WTC11 (cell line): ENCODE results near the gene TINAGL1. TPM values are rescaled to one million over a fixed set of nuclear protein-coding genes. Genes with fewer than 3 reads are reported as not detected.

ENCODE experiments used
- ATAC-seq: fragments of 200-7000 bp; cut with Tn5 transposase; 2 replicates; pipeline ENCODE4 v1.10.0; 2021; ENCODE audit warnings: mild to moderate bottlenecking, moderate library complexity
- CTCF ChIA-PET: fragments of 300-600 bp; sonication (Branson Sonifier 250); formaldehyde crosslinking; loops from one replicate; lab custom pipeline; 2021; ENCODE audit warnings: antibody characterized with exemption; lab: Charles Lee
- POLR2A ChIA-PET: fragments of 350-600 bp; sonication (Branson Sonifier 250); formaldehyde crosslinking; loops from one replicate; lab custom pipeline; 2021; ENCODE audit warnings: antibody characterized with exemption; lab: Charles Lee
- DNase-seq: peaks from one replicate; pipeline ENCODE4 v3.0.0; 2021; ENCODE audit warnings: low spot score
- H3K27ac Mint-ChIP-seq: 2 replicates; pipeline ENCODE4 v1.8.0; 2021; ENCODE audit warnings: mixed read lengths
- H3K27me3 Mint-ChIP-seq: 2 replicates; pipeline ENCODE4 v1.8.0; 2021; ENCODE audit warnings: low read depth, mild to moderate bottlenecking, moderate library complexity, mixed read lengths
- H3K36me3 Mint-ChIP-seq: 2 replicates; pipeline ENCODE4 v1.8.0; 2021; ENCODE audit warnings: mixed read lengths
- H3K4me1 Mint-ChIP-seq: 2 replicates; pipeline ENCODE4 v1.8.0; 2022; ENCODE audit warnings: mixed read lengths
- H3K4me3 Mint-ChIP-seq: 2 replicates; pipeline ENCODE4 v1.8.0; 2021; ENCODE audit warnings: mild to moderate bottlenecking, moderate library complexity, mixed read lengths
- H3K9me3 Mint-ChIP-seq: 2 replicates; pipeline ENCODE4 v1.8.0; 2021; ENCODE audit warnings: mixed read lengths
- CREB1 ChIP-seq: sonication (generic); formaldehyde crosslinking; IDR thresholded peaks from 2 replicates; pipeline ENCODE4 v1.8.0; 2023; ENCODE audit warnings: mild to moderate bottlenecking, missing genetic modification reagents
- CREM ChIP-seq: sonication (generic); formaldehyde crosslinking; IDR thresholded peaks from 2 replicates; pipeline ENCODE4 v1.8.1; 2022; ENCODE audit warnings: mild to moderate bottlenecking, missing genetic modification reagents, moderate library complexity
- ETV6 ChIP-seq: sonication (generic); formaldehyde crosslinking; IDR thresholded peaks from 2 replicates; pipeline ENCODE4 v1.8.1; 2022; ENCODE audit warnings: mild to moderate bottlenecking, missing genetic modification reagents
- FOXP1 ChIP-seq: sonication (generic); formaldehyde crosslinking; IDR thresholded peaks from 2 replicates; pipeline ENCODE4 v1.8.0; 2022; ENCODE audit warnings: missing genetic modification reagents, mild to moderate bottlenecking, moderate library complexity, borderline replicate concordance
- NR1H2 ChIP-seq: sonication (generic); formaldehyde crosslinking; IDR thresholded peaks from 2 replicates; pipeline ENCODE4 v1.9.0; 2021; ENCODE audit warnings: mild to moderate bottlenecking, moderate library complexity, missing genetic modification reagents
- PRRX2 ChIP-seq: fragments of 250-450 bp; sonication (Bioruptor Pico); IDR thresholded peaks from 2 replicates; pipeline ENCODE4 v1.8.0; 2021; ENCODE audit warnings: mild to moderate bottlenecking
- RELA ChIP-seq: sonication (generic); formaldehyde crosslinking; IDR thresholded peaks from 2 replicates; pipeline ENCODE4 v1.8.1; 2022; ENCODE audit warnings: missing genetic modification reagents, mild to moderate bottlenecking, borderline replicate concordance
- SP1 ChIP-seq: sonication (generic); formaldehyde crosslinking; conservative IDR thresholded peaks from 2 replicates; pipeline ENCODE4 v1.8.1; 2022; ENCODE audit warnings: missing genetic modification reagents
- TCF7 ChIP-seq: sonication (generic); formaldehyde crosslinking; IDR thresholded peaks from 2 replicates; pipeline ENCODE4 v1.8.0; 2022; ENCODE audit warnings: mild to moderate bottlenecking, low read depth, missing genetic modification reagents, moderate library complexity
- total RNA-seq: library from RNA; stranded (reverse); gene quantifications from 3 replicates; pipeline ENCODE4 v1.2.3, GENCODE V29; 2021
- TF ChIP-seq, protein P1 (sequence below): fragments of 250-450 bp; sonication (Bioruptor Pico); IDR thresholded peaks from 2 replicates; pipeline ENCODE4 v1.8.0; 2021; ENCODE audit warnings: mild to moderate bottlenecking
- TF ChIP-seq, protein P2 (sequence below): sonication (generic); formaldehyde crosslinking; conservative IDR thresholded peaks from 2 replicates; pipeline ENCODE4 v1.8.1; 2023; ENCODE audit warnings: mild to moderate bottlenecking, low read depth, missing genetic modification reagents, moderate library complexity
- TF ChIP-seq, protein P3 (sequence below): fragments of 250-450 bp; sonication (Bioruptor Pico); IDR thresholded peaks from 2 replicates; pipeline ENCODE4 v1.9.0; 2021; ENCODE audit warnings: mild to moderate bottlenecking
- TF ChIP-seq, protein P4 (sequence below): sonication (generic); formaldehyde crosslinking; IDR thresholded peaks from 2 replicates; pipeline ENCODE4 v1.8.1; 2023; ENCODE audit warnings: mild to moderate bottlenecking, missing genetic modification reagents, moderate library complexity
- TF ChIP-seq, protein P5 (sequence below): sonication (generic); formaldehyde crosslinking; IDR thresholded peaks from 2 replicates; pipeline ENCODE4 v1.8.1; 2023; ENCODE audit warnings: mild to moderate bottlenecking, moderate library complexity, missing genetic modification reagents
- TF ChIP-seq, protein P6 (sequence below): sonication (generic); formaldehyde crosslinking; IDR thresholded peaks from 2 replicates; pipeline ENCODE4 v1.8.1; 2023; ENCODE audit warnings: mild to moderate bottlenecking, missing genetic modification reagents
- TF ChIP-seq, protein P7 (sequence below): sonication (generic); formaldehyde crosslinking; IDR thresholded peaks from 2 replicates; pipeline ENCODE4 v1.8.1; 2022; ENCODE audit warnings: low read depth, mild to moderate bottlenecking, moderate library complexity, missing genetic modification reagents, borderline replicate concordance
- TF ChIP-seq, protein P8 (sequence below): sonication (generic); formaldehyde crosslinking; IDR thresholded peaks from 2 replicates; pipeline ENCODE4 v1.8.0; 2023; ENCODE audit warnings: missing genetic modification reagents

The TINAGL1 gene
- total RNA-seq, 1 experiment from 2014 or later = 7.2 TPM

DNA sequence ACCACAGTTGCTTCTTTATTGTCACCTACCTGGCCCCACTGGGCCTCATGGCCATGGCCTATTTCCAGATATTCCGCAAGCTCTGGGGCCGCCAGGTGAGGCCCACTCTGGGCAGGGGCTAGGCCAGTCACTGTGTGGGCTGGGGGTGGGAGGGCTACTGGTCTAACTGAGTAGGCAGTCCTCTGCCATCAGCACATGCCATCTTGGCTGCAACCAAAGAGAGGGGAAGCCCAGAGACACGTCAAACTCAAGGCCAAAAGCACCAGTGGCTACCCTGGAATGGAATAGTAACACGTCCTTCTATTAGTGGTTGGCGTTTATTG lies 45.1 kb downstream of the TINAGL1 start:
- H3K4me1 Mint-ChIP-seq = peaks cover 10% of the 10 kb centered on the region

DNA sequence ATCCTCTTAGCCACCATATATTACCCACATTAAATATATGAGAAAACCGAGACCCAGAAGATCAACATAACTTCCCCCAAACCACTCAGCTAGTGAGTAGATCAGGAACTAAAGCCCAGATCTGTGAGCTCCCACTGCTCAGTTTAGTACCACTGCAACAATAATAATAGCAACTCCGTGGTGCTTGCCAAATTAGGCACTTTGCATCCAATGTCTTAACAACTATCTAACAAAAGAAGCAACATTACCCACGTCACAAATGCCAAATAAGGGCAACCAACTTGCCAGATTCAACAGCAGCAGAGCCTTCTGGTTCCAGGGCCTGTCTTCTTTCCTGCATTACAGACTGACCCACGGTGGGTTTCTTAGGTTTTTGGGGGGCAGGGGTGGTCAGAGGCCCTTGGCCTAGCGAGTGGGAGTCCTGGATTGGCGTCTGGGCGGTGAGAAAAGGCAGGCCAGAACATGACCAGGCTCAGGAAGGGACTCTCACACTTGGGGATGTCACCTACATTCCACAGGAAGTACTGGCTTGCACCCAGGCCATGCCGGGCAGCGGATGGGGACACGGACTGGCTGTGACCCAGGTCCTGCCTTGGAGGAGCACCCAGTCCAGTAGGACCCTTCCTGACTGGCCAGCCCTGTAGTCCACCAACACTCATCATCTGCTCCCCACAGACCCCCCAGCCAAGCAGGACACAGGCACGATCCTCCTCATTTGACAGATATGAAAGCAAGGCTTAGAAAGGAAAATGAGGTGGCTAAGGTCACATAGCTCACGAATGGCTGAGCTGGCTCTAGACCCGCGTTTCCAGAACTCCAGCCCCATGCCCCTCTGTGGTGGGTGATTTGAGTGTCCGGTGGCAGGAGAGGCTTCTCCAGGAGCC lies 45.8 kb downstream of the TINAGL1 start:
- H3K36me3 Mint-ChIP-seq = no peaks in the 10 kb centered on the region
- CTCF ChIA-PET = no interaction called here
- no peak for ATAC-seq
- POLR2A ChIA-PET = no interaction called here
- TF ChIP-seq, protein P1, sequence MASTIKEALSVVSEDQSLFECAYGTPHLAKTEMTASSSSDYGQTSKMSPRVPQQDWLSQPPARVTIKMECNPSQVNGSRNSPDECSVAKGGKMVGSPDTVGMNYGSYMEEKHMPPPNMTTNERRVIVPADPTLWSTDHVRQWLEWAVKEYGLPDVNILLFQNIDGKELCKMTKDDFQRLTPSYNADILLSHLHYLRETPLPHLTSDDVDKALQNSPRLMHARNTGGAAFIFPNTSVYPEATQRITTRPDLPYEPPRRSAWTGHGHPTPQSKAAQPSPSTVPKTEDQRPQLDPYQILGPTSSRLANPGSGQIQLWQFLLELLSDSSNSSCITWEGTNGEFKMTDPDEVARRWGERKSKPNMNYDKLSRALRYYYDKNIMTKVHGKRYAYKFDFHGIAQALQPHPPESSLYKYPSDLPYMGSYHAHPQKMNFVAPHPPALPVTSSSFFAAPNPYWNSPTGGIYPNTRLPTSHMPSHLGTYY (CRISPR knock-in tag) = no peak
- no peak for TF ChIP-seq PRRX2 (CRISPR knock-in tag)
- no peak for TF ChIP-seq SP1 (CRISPR knock-in tag)
- no peaks in the 10 kb centered on the region for H3K9me3 Mint-ChIP-seq
- no peak overlapping the region for H3K27ac Mint-ChIP-seq
- no peak for DNase-seq
- no peak overlapping the region for H3K4me3 Mint-ChIP-seq
- peaks cover 9% of the 10 kb centered on the region; the same call in 1 of the 2 replicates for H3K4me1 Mint-ChIP-seq
- H3K27me3 Mint-ChIP-seq = peaks cover 11% of the 10 kb centered on the region

More for the DNA sequence above, 45.1 kb downstream of the TINAGL1 start:
- DNase-seq (no peak), ATAC-seq (no peak)
- Mint-ChIP-seq H3K9me3 (no peaks in the 10 kb centered on the region), H3K27ac (no peak overlapping the region), H3K36me3 (no peaks in the 10 kb centered on the region), H3K4me3 (no peak overlapping the region), H3K27me3 (peaks cover 18% of the 10 kb centered on the region)
- CTCF ChIA-PET = no interaction called here
- TF ChIP-seq CREM (CRISPR knock-in tag) (no peak), ETV6 (CRISPR knock-in tag) (no peak), SP1 (CRISPR knock-in tag) (no peak), NR1H2 (CRISPR knock-in tag) (no peak)
- TF ChIP-seq, protein P2, sequence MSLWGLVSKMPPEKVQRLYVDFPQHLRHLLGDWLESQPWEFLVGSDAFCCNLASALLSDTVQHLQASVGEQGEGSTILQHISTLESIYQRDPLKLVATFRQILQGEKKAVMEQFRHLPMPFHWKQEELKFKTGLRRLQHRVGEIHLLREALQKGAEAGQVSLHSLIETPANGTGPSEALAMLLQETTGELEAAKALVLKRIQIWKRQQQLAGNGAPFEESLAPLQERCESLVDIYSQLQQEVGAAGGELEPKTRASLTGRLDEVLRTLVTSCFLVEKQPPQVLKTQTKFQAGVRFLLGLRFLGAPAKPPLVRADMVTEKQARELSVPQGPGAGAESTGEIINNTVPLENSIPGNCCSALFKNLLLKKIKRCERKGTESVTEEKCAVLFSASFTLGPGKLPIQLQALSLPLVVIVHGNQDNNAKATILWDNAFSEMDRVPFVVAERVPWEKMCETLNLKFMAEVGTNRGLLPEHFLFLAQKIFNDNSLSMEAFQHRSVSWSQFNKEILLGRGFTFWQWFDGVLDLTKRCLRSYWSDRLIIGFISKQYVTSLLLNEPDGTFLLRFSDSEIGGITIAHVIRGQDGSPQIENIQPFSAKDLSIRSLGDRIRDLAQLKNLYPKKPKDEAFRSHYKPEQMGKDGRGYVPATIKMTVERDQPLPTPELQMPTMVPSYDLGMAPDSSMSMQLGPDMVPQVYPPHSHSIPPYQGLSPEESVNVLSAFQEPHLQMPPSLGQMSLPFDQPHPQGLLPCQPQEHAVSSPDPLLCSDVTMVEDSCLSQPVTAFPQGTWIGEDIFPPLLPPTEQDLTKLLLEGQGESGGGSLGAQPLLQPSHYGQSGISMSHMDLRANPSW (CRISPR knock-in tag) = no peak
- TF ChIP-seq, protein P3, sequence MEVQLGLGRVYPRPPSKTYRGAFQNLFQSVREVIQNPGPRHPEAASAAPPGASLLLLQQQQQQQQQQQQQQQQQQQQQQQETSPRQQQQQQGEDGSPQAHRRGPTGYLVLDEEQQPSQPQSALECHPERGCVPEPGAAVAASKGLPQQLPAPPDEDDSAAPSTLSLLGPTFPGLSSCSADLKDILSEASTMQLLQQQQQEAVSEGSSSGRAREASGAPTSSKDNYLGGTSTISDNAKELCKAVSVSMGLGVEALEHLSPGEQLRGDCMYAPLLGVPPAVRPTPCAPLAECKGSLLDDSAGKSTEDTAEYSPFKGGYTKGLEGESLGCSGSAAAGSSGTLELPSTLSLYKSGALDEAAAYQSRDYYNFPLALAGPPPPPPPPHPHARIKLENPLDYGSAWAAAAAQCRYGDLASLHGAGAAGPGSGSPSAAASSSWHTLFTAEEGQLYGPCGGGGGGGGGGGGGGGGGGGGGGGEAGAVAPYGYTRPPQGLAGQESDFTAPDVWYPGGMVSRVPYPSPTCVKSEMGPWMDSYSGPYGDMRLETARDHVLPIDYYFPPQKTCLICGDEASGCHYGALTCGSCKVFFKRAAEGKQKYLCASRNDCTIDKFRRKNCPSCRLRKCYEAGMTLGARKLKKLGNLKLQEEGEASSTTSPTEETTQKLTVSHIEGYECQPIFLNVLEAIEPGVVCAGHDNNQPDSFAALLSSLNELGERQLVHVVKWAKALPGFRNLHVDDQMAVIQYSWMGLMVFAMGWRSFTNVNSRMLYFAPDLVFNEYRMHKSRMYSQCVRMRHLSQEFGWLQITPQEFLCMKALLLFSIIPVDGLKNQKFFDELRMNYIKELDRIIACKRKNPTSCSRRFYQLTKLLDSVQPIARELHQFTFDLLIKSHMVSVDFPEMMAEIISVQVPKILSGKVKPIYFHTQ (CRISPR knock-in tag) = no peak
- POLR2A ChIA-PET = no interaction called here

DNA sequence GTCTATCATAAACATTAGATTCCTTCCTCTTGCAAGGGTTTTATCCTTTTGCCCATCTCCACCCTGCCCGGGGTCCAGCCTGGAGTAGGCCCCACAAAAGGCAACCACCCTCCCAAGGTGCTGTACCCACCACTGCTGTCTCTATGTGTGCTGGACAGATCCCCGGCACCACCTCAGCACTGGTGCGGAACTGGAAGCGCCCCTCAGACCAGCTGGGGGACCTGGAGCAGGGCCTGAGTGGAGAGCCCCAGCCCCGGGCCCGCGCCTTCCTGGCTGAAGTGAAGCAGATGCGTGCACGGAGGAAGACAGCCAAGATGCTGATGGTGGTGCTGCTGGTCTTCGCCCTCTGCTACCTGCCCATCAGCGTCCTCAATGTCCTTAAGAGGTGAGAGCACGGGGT lies 47.0 kb downstream of the TINAGL1 start:
- TF ChIP-seq, protein P4, sequence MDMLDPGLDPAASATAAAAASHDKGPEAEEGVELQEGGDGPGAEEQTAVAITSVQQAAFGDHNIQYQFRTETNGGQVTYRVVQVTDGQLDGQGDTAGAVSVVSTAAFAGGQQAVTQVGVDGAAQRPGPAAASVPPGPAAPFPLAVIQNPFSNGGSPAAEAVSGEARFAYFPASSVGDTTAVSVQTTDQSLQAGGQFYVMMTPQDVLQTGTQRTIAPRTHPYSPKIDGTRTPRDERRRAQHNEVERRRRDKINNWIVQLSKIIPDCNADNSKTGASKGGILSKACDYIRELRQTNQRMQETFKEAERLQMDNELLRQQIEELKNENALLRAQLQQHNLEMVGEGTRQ (CRISPR knock-in tag) = no peak
- TF ChIP-seq, protein P5, sequence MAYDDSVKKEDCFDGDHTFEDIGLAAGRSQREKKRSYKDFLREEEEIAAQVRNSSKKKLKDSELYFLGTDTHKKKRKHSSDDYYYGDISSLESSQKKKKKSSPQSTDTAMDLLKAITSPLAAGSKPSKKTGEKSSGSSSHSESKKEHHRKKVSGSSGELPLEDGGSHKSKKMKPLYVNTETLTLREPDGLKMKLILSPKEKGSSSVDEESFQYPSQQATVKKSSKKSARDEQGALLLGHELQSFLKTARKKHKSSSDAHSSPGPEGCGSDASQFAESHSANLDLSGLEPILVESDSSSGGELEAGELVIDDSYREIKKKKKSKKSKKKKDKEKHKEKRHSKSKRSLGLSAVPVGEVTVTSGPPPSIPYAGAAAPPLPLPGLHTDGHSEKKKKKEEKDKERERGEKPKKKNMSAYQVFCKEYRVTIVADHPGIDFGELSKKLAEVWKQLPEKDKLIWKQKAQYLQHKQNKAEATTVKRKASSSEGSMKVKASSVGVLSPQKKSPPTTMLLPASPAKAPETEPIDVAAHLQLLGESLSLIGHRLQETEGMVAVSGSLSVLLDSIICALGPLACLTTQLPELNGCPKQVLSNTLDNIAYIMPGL (CRISPR knock-in tag) = no peak
- TF ChIP-seq, protein P6, sequence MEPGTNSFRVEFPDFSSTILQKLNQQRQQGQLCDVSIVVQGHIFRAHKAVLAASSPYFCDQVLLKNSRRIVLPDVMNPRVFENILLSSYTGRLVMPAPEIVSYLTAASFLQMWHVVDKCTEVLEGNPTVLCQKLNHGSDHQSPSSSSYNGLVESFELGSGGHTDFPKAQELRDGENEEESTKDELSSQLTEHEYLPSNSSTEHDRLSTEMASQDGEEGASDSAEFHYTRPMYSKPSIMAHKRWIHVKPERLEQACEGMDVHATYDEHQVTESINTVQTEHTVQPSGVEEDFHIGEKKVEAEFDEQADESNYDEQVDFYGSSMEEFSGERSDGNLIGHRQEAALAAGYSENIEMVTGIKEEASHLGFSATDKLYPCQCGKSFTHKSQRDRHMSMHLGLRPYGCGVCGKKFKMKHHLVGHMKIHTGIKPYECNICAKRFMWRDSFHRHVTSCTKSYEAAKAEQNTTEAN = no peak
- TF ChIP-seq, protein P7, sequence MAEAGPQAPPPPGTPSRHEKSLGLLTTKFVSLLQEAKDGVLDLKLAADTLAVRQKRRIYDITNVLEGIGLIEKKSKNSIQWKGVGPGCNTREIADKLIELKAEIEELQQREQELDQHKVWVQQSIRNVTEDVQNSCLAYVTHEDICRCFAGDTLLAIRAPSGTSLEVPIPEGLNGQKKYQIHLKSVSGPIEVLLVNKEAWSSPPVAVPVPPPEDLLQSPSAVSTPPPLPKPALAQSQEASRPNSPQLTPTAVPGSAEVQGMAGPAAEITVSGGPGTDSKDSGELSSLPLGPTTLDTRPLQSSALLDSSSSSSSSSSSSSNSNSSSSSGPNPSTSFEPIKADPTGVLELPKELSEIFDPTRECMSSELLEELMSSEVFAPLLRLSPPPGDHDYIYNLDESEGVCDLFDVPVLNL (CRISPR knock-in tag) = no peak
- TF ChIP-seq CREB1 = no peak
- TF ChIP-seq, protein P8, sequence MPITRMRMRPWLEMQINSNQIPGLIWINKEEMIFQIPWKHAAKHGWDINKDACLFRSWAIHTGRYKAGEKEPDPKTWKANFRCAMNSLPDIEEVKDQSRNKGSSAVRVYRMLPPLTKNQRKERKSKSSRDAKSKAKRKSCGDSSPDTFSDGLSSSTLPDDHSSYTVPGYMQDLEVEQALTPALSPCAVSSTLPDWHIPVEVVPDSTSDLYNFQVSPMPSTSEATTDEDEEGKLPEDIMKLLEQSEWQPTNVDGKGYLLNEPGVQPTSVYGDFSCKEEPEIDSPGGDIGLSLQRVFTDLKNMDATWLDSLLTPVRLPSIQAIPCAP (CRISPR knock-in tag) = no peak
- no peak for TF ChIP-seq TCF7
- no peak for TF ChIP-seq RELA (CRISPR knock-in tag)
- TF ChIP-seq FOXP1 = no peak
- POLR2A ChIA-PET = no interaction called here

More for the DNA sequence above, 47.0 kb downstream of the TINAGL1 start:
- Mint-ChIP-seq H3K4me1 (0 out of 2 replicates have a peak, but pooled peaks cover 6% of the 10 kb centered on the region), H3K4me3 (no peak overlapping the region), H3K27me3 (peaks cover 8% of the 10 kb centered on the region), H3K27ac (no peak overlapping the region), H3K36me3 (0 out of 2 replicates have a peak, but pooled peaks cover 4% of the 10 kb centered on the region), H3K9me3 (no peaks in the 10 kb centered on the region)
- DNase-seq (no peak), ATAC-seq (no peak)
- CTCF ChIA-PET = interaction anchor here (0.8 kb wide), 1 partner anchor 10 kb away, joined by 9 read pairs; no protein-coding TSS in a partner anchor
